WTC11 (cell line): ENCODE results near the gene GNG2. TPM values are rescaled to one million over a fixed set of nuclear protein-coding genes. Genes with fewer than 3 reads are reported as not detected.

Experiments used
- ATAC-seq: fragments of 200-7000 bp; cut with Tn5 transposase; 2 replicates; pipeline ENCODE4 v1.10.0; 2021; ENCODE audit warnings: mild to moderate bottlenecking, moderate library complexity
- CTCF ChIA-PET: fragments of 300-600 bp; sonication (Branson Sonifier 250); formaldehyde crosslinking; loops from one replicate; lab custom pipeline; 2021; ENCODE audit warnings: antibody characterized with exemption; lab: Charles Lee
- POLR2A ChIA-PET: fragments of 350-600 bp; sonication (Branson Sonifier 250); formaldehyde crosslinking; loops from one replicate; lab custom pipeline; 2021; ENCODE audit warnings: antibody characterized with exemption; lab: Charles Lee
- DNase-seq: peaks from one replicate; pipeline ENCODE4 v3.0.0; 2021; ENCODE audit warnings: low spot score
- H3K27ac Mint-ChIP-seq: 2 replicates; pipeline ENCODE4 v1.8.0; 2021; ENCODE audit warnings: mixed read lengths
- H3K27me3 Mint-ChIP-seq: 2 replicates; pipeline ENCODE4 v1.8.0; 2021; ENCODE audit warnings: low read depth, mild to moderate bottlenecking, moderate library complexity, mixed read lengths
- H3K36me3 Mint-ChIP-seq: 2 replicates; pipeline ENCODE4 v1.8.0; 2021; ENCODE audit warnings: mixed read lengths
- H3K4me1 Mint-ChIP-seq: 2 replicates; pipeline ENCODE4 v1.8.0; 2022; ENCODE audit warnings: mixed read lengths
- H3K4me3 Mint-ChIP-seq: 2 replicates; pipeline ENCODE4 v1.8.0; 2021; ENCODE audit warnings: mild to moderate bottlenecking, moderate library complexity, mixed read lengths
- H3K9me3 Mint-ChIP-seq: 2 replicates; pipeline ENCODE4 v1.8.0; 2021; ENCODE audit warnings: mixed read lengths
- ATF2 ChIP-seq: sonication (generic); formaldehyde crosslinking; IDR thresholded peaks from 2 replicates; pipeline ENCODE4 v1.8.1; 2022; ENCODE audit warnings: low read depth, missing genetic modification reagents, borderline replicate concordance
- ELF4 ChIP-seq: sonication (generic); formaldehyde crosslinking; IDR thresholded peaks from 2 replicates; pipeline ENCODE4 v1.8.1; 2022; ENCODE audit warnings: low read depth, mild to moderate bottlenecking, moderate library complexity, missing genetic modification reagents
- ETV6 ChIP-seq: sonication (generic); formaldehyde crosslinking; IDR thresholded peaks from 2 replicates; pipeline ENCODE4 v1.8.1; 2022; ENCODE audit warnings: mild to moderate bottlenecking, missing genetic modification reagents
- FOXP4 ChIP-seq: sonication (generic); formaldehyde crosslinking; IDR thresholded peaks from 2 replicates; pipeline ENCODE4 v1.8.0; 2022; ENCODE audit warnings: mild to moderate bottlenecking, missing genetic modification reagents
- GTF2I ChIP-seq: fragments of 250-450 bp; sonication (Bioruptor Pico); conservative IDR thresholded peaks from 2 replicates; pipeline ENCODE4 v1.4.0; 2021; ENCODE audit warnings: mild to moderate bottlenecking
- JUN ChIP-seq: sonication (generic); formaldehyde crosslinking; IDR thresholded peaks from 2 replicates; pipeline ENCODE4 v1.8.0; 2023; ENCODE audit warnings: mild to moderate bottlenecking, missing genetic modification reagents
- NR1H2 ChIP-seq: sonication (generic); formaldehyde crosslinking; IDR thresholded peaks from 2 replicates; pipeline ENCODE4 v1.9.0; 2021; ENCODE audit warnings: mild to moderate bottlenecking, moderate library complexity, missing genetic modification reagents
- OVOL2 ChIP-seq: fragments of 250-450 bp; sonication (Bioruptor Pico); IDR thresholded peaks from 2 replicates; pipeline ENCODE4 v1.9.0; 2021; ENCODE audit warnings: mild to moderate bottlenecking, borderline replicate concordance
- USF2 ChIP-seq: sonication (generic); formaldehyde crosslinking; IDR thresholded peaks from 2 replicates; pipeline ENCODE4 v1.8.1; 2023; ENCODE audit warnings: mild to moderate bottlenecking, missing genetic modification reagents, moderate library complexity
- ZNF512 ChIP-seq: sonication (generic); formaldehyde crosslinking; IDR thresholded peaks from 2 replicates; pipeline ENCODE4 v1.8.1; 2022; ENCODE audit warnings: missing genetic modification reagents, borderline replicate concordance
- total RNA-seq: library from RNA; stranded (reverse); gene quantifications from 3 replicates; pipeline ENCODE4 v1.2.3, GENCODE V29; 2021
- TF ChIP-seq, protein P1 (sequence below): sonication (generic); formaldehyde crosslinking; IDR thresholded peaks from 2 replicates; pipeline ENCODE4 v1.8.1; 2022; ENCODE audit warnings: low read depth, mild to moderate bottlenecking, moderate library complexity, missing genetic modification reagents, borderline replicate concordance
- TF ChIP-seq, protein P2 (sequence below): sonication (generic); formaldehyde crosslinking; IDR thresholded peaks from 2 replicates; pipeline ENCODE4 v1.8.0; 2022; ENCODE audit warnings: mild to moderate bottlenecking, missing genetic modification reagents

GNG2 gene
- total RNA-seq, 1 experiment from 2014 or later: 10.7 TPM

- POLR2A ChIA-PET: no interaction called here
- TF ChIP-seq ETV6 (no peak), ATF2 (CRISPR knock-in tag) (no peak), OVOL2 (CRISPR knock-in tag) (no peak), ZNF512 (no peak), NR1H2 (no peak)
- TF ChIP-seq, protein P1, sequence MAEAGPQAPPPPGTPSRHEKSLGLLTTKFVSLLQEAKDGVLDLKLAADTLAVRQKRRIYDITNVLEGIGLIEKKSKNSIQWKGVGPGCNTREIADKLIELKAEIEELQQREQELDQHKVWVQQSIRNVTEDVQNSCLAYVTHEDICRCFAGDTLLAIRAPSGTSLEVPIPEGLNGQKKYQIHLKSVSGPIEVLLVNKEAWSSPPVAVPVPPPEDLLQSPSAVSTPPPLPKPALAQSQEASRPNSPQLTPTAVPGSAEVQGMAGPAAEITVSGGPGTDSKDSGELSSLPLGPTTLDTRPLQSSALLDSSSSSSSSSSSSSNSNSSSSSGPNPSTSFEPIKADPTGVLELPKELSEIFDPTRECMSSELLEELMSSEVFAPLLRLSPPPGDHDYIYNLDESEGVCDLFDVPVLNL (CRISPR knock-in tag): no peak
- TF ChIP-seq, protein P2, sequence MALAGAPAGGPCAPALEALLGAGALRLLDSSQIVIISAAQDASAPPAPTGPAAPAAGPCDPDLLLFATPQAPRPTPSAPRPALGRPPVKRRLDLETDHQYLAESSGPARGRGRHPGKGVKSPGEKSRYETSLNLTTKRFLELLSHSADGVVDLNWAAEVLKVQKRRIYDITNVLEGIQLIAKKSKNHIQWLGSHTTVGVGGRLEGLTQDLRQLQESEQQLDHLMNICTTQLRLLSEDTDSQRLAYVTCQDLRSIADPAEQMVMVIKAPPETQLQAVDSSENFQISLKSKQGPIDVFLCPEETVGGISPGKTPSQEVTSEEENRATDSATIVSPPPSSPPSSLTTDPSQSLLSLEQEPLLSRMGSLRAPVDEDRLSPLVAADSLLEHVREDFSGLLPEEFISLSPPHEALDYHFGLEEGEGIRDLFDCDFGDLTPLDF (CRISPR knock-in tag): no peak
- ATAC-seq (no peak), DNase-seq (no peak)
- H3K4me3 Mint-ChIP-seq: no peak overlapping the region
- no peaks in the 10 kb centered on the region for H3K9me3 Mint-ChIP-seq
- H3K4me1 Mint-ChIP-seq: peaks cover 14% of the 10 kb centered on the region
- CTCF ChIA-PET: interaction anchor here (1.2 kb wide), 1 partner anchor 111 kb away, joined by 3 read pairs; no protein-coding TSS in a partner anchor
- no peak overlapping the region for H3K27ac Mint-ChIP-seq
- H3K27me3 Mint-ChIP-seq: peaks cover 8% of the 10 kb centered on the region
- no peaks in the 10 kb centered on the region for H3K36me3 Mint-ChIP-seq
Measured at GRCh38 chr14:51867741-51868140, 7.3 kb downstream of the GNG2 start.

GRCh38 chr14:51868405-51868804 is 8.0 kb downstream of the GNG2 start:
- peaks cover 5% of the 10 kb centered on the region; the same call in 1 of the 2 replicates for H3K27me3 Mint-ChIP-seq
- no peak for DNase-seq

More at GRCh38 chr14:51868405-51868804, 8.0 kb downstream of the GNG2 start:
- no peak overlapping the region for H3K4me3 Mint-ChIP-seq
- no peak for TF ChIP-seq GTF2I (CRISPR knock-in tag)
- TF ChIP-seq FOXP4 (CRISPR knock-in tag): no peak
- no peak for TF ChIP-seq USF2 (CRISPR knock-in tag)
- TF ChIP-seq ELF4 (CRISPR knock-in tag): no peak
- TF ChIP-seq JUN (CRISPR knock-in tag): no peak
- peaks cover 13% of the 10 kb centered on the region for H3K4me1 Mint-ChIP-seq
- ChIA-PET POLR2A (no interaction called here), CTCF (no interaction called here)
- H3K27ac Mint-ChIP-seq: no peak overlapping the region
- no peak for ATAC-seq
- no peaks in the 10 kb centered on the region for H3K9me3 Mint-ChIP-seq
- no peaks in the 10 kb centered on the region for H3K36me3 Mint-ChIP-seq
